NCI-H2081 treated with DMSO at 0.1 percent for 48 hours (cell line): ENCODE data around the gene FGL2.
"Not testable (repeated sequence)": the region's sequence is repeated elsewhere in the genome, so short reads cannot be mapped to it uniquely, and the experiment has no call there.

Experiments
- DNase-seq: peaks from one replicate; lab custom pipeline; 2025; lab: John Stamatoyannopoulos, UW

FGL2 gene

DNA sequence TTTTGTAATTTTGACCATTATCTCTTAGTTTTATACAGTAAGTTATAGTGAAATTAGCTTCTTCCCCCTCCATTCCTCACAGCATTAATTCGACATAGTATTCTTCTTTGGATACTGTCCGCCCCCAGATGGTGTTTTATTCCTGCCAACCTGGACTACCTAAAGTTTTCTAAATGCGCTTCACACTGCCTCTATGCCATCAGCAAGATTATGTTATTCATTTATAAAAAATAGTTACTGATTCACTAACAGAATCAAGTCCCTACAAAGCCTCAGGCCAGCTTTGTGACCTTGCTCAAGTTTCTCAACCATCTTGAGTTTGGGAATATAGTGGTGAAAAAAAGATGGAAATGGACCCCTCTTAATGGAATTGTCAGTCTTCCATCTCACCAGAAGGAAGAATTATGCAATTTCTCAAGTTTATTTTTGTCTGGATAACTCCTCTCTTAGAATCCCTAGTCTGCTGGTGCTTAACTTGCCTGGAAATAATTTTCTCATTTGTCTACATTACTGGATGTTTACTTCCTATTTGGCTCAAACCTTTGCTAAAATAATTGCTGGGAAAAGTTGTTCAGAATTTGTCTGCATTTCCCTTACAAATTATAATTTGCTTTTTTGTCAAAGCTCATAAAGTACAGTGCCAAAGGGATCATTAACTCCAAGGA, 16.7 kb upstream of the FGL2 start:
- no peak for DNase-seq

DNA sequence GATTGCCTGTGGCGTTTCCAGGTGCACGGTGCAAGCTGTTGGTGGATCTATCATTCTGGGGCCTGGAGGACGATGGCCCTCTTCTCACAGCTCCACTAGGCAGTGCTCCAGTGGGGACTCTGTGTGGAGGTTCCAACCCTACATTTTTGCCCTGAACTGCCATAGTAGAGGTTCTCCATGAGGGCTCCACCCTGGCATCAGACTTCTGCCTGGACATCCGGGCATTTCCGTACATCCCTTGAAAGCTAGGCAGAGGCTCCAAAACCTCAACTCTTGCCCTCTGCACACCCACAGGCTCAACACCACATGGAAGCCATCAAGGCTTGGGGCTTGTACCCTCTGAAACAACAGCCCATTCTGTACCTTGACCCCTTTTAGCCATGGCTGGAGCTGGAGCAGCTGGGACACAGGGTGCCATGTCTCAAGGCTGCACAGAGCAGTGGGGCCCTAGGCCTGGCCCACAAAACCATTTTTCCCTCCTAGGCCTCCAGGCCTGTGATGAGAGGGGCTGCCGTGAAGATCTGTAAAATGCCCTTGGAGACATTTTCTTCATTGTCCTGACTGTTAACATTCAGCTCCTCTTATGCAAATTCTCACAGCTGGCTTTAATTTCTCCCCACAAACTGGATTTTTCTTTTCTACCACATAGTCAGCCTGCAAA, 10.0 kb upstream of the FGL2 start:
- no peak for DNase-seq

DNA sequence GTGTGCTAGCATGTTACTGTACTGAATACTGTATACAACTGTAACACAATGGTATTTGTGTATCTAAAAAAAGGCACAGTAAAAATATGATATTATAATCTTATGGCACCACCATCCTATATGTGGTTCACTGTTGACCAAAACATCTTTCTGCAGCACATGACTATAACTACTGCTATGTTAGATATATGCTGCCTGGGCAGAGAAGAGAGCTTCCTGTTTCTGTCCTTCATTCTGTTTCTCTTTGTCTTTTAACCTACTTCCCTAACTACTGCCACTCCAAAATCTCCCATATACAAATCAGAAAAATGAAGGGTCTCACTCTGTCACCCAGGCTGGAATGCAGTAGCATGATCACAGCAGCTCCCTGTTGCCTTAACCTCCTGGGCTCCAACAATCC, 8.8 kb upstream of the FGL2 start:
- no peak for DNase-seq

DNA sequence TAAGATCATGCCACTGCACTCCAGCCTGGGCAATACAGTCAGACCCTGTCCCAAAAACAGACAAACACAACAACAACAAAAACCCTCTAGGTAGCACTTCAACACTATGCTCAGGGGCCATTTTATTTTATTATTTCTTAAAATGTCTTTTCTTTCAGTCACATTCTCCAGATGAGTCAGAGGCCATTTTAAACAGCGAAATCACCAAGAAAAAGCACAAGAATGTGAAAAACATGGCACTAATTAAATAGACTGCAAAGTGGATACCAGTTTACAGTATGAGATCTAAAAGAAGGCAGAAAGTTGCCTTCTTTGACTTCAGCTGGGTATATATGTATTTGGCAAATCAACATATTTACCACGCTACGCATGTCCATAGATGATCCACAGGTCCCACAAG, 6.1 kb upstream of the FGL2 start:
- DNase-seq = no peak

DNA sequence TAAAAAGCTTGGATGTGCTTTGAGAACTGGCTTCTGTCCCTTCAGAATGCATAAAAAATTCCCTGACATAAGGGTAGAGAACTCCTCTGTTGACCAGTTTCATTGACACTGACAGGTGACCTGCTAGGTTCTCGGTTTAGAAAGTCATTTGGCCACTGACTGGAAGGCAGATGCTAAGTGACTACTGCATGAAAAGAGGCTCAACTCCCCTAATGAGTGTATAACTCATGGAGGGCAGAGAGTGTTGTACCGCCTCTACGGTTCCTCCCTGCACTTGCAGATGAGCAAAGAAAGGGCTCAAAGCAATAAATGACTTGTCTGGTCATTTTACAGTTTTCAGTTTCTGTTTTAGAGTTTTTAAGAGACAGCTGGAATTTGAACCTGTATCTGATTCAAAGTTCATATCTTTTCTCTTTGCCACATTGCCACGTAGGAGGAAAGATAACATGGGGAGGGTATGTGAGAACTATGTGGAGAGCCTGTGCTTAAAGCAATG, 2.9 kb upstream of the FGL2 start:
- DNase-seq = no peak

DNA sequence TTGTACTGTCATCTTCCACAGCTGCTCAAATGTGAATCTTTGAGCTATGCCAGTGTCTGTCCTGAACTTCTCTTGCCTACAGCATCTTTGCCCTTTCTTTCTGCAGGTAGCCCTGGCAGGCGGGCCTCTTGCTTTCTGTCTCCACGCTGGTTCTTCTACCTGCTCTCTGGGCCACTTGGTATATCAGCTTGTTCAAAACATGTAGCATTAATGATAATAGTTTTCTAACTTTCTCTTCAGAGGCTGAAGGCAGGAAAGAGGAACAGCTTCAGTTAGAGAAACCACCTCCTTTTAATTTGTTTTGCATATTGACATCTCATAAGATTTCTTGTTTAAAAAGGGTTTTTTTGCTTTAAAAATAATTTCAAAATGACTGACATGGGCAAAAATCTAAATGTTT, 923 bp upstream of the FGL2 start:
- no peak for DNase-seq

DNA sequence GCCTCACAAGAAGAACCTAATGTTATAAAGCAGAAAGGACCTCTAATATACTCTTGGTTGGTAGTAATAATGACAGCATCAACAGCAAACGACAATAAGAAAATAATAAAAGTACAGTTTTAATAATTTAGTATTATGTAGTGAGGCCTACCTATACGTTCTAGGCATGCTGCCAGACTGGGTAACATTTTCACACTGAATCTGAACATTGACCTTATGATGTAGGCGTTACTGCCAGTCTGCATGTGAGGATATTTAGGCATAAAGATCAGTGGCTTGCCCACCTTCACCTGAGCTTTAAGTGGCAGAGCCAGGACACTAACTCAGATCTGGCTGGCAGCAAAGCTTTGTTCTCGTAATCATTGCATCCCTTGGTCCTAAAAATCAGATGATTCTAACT, 2.5 kb downstream of the FGL2 start:
- no peak for DNase-seq

DNA sequence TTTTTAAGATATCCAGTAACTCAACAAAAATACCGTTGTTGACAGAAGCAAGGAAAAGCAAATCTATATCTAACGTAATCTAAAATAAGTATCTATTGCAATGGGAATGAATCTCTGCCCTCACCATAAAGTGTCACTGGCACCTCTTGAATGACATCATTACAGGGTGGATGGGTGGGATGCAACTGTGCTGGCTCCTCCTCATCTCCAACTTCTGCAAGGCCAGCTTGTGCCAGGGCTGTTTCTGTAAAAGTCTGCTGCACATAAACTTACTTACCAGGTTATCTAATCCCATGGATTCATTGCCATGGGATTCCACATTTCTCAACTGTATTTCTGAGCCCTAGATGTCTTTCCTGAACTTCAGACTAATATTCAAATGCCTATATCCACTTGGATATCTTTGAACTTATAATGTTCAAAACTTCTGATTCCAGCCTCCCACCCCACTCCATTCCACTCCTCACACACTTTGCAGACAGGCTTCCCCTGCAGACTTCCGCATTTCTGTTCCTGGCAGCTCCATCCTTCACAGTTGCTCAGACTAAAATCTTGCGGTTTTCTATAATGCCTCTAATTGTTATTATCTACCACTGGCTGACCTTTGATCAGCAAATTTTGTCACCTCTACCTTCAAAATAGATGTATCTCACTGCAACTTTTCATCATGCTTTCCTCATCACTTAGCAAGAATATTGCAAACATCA, 10.7 kb downstream of the FGL2 start:
- no peak for DNase-seq

DNA sequence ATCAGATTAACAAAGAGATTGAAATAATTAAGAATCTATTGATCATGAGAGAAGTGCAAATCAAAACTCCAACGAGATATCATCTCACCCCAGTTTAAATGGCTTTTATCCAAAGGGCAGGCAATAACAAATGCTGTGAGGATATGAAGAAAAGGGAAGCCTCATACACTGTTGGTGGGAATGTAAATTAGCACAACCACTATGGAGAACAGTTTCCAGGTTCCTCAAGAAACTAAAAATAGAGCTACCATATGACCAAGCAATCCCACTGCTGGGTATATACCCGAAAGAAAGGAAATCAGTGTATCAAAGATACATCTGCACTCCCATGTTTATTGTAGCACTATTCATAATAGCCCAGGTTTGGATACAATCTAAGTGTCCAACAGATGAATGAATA, 13.8 kb downstream of the FGL2 start:
- DNase-seq = no peak

DNA sequence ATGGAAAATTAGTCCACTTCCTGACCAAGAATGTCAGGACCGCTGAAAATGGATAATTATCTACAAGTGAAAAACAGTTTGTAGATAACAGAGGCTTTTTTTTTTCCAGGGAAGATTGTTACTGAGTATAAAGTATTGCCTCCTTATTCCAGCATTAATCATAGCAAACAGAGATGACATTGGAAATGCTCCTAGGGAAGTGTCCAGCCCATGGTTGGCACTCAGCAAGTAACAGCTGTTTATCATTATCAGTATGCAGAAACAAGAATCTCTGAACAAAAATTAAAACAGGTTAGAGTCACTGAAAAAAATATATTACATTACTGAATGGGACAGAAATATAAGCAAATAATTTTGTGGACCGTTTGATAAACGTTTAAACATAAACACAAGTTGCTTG, 14.6 kb downstream of the FGL2 start:
- no peak for DNase-seq

DNA sequence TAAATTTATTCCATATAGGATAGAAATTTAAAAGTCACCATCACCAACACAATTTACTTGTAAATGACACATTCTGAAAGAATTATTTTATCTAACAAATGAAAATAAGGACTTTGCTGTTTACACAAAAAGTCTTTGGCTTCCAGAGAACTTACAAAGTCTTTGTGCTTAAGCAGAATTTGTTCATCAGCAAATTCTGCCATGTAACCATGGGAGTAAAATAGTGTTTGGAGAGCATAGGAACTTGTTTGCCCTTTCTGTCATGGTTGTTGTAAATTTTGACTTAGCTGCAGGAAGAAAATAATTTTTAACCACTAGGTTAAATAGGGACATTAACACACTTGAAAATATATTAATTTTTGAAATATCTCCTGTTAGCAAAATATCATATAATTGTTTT, 15.2 kb downstream of the FGL2 start:
- DNase-seq = no peak

DNA sequence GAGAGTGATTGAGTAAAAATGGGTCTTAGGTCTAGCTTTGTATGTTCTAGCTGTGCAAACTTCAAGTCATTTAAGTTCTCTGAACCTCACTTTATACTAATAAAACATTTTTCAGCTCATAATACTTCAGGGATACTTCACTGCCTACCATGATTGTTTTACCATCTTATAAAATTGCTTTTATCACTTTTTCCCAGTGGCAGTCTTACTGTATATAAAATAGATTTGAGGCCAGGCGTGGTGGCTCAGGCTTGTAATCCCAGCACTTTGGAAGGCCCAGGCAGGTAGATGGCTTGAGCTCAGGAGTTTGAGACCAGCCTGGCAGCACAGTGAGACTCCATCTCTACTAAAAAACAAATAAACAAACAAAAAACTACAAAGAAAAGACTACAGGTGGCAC, 17.4 kb downstream of the FGL2 start:
- no peak for DNase-seq

DNA sequence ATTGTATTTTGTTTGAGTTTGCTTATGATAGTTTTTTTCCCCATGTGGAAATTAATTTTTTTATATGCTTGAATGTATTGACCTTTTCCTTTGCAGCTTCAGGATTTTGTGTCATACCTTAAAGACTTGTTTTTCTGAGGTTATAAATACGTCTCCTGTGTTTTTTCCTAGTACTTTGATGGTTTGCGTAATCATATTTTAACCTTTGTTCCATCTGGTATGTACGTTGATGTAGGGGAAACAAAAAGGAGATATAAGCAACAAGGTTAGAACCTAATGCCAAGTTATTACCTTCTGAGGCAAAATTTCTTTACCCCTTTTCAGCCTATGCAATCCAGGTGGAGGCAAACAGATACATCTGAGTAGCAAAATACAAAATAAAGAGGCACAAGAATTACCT, 17.9 kb downstream of the FGL2 start:
- no peak for DNase-seq

DNA sequence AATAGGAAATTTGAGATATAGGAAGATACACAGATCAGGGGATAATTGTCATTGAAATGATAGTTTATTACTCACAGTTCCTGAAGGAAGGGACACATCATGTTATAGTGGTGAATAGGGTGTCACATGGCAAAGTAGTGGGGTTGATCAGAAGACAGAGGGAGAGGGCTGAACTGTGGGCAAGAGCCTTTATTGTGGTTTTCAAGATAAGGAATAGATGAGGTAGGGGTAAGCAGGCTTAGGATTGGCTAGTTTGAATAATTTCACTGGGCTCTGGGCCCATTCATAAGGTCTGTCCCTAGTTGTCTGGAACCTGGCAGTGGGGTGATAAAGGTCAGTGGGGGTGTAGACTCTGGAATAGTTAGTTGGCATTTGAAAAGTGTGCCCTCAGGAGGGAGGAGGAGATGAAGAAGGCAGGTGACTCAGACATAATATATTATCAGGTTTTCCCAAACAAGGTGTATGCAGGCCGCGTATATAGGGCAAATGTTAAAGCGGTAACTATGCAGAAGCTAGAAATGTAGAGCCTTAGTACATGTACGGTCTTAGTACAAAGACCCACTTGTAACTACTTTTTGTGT, 18.5 kb downstream of the FGL2 start:
- DNase-seq = no peak

DNA sequence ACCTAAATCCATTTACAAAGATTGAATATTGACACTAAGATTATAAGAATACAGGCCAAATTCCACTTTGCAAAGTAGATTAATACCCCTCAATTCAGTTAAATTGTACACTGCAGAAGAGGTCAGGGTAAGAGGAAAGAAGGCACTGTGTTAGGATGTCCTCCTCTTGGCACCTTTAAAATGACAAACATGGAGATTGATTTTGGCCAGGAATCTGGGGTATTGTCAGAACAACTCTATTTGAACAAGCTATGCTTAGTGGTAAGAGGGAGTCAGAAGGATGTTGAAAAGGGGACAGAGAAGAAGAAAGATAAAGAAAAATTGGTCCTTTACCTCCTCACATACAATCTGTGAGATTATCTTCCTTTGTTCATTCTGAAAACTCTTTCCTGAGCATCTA, 21.6 kb downstream of the FGL2 start:
- not testable (repeated sequence) for DNase-seq

DNA sequence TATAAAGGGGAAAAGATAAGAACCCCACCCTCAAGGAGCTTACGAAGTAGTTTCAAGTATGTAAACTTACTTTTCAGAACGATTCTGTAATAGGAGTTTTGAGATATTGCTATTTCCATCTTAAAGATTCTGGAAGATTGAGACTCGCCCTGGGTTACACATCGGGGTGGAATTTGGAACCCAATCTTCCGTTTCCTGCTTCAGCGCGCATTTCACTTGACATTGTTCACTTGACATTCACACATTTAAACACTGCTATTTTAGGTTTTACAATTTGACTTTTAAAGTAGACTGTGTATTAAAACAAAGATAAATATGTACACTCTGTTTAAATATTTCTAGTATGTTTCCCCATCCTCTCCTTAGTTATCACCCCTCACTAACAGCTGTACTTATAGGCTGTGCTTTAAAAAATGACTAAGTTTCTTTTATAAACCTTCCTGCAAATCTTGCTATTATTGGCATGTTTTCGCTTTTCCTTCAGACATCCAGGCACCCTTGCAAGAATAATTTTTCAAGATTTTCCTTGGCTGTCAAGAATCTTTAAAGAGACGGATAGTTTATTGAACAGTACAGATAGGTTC, 22.2 kb downstream of the FGL2 start:
- not testable (repeated sequence) for DNase-seq

DNA sequence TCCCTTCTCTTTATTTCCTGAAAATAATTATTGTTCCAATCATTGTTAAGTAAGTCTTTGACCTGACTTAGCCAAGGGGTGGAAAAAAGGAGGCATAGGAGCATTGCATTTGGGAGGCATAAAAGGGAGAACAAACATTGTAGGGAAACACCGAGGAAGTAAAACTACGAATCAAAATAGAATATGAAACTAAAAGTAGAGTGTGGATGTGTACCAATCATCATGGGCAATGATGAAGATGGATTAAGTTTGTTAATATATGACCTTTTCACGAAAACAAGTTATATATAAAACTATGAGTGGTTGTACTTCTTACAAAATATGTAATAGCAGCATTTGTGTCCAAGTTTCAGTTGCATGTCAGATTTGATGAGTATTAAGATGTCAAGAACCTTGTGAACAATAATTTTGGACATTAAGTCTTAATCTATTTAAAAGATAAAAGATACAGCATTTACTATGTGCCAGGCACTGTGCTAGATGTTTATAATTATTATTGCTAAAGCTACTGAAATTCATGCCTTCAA, 24.3 kb downstream of the FGL2 start:
- not testable (repeated sequence) for DNase-seq

DNA sequence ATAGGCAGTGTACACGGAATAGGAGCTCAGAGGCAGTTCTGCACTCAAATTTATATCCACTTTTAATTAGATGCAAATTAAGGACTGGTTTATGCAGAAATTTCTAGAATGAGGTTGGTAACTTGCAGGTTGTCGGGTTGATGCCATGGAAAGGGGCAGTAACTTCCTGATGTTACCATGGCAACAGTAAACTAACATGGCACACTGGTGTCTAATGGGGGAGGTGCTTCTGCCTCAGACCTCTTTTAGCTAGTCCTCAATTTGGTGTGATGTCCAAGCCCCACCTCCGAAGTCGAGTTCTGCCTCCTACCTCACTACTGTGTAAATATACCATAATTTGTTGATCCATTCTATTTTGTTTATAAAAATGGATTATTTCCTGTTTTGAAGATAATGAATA, 25.2 kb downstream of the FGL2 start:
- DNase-seq = not testable (repeated sequence)

DNA sequence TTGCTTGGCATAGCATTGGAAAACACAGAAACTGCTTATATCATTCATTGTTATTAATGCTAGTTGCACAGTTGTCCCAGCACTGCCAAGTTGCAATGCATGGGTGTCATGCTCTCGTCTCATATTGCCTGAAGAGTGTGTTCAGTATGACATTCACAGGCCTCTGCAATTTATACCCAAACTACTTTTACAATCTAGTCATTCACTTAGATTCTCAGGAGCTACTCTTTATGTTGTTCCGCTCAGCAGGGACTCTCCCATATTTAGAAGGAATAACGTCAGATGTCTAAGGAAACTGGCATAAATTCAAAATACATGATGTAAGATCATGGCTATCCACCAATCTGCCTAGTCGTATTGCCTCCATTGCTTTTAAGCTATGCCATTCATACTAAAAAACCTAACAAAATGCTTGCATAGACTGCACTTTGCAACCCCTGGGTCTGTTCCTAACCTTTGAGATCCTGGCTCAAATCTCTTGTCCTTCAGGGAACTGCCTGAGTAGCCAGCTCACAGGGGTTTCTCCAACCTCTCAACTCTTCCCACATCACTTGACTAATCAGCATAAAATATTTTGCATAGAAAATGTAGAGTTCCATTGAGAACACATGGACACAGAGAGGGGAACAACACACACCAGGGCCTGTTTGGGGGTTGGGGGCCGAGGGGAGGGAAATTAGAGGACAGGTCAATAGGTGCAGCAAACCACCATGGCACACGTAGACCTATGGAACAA, 27.0 kb downstream of the FGL2 start:
- DNase-seq = not testable (repeated sequence)

DNA sequence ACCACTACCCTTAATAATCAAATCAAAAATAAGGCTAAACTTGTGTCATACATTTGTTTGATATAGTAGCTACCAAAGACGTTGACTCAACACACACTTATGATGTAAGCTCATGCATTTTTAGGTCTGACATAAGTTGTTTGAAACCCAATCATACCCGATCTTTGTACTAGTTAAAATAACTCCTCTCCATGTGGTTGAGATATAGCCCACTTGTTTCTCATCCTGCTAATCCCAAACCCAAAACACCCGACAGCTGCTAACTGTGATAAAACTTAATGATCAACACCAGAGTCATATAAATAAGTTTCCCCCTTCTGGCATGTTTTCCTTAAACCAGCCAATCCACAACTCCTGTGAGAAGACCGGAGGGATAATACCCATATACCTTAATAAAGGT, 28.5 kb downstream of the FGL2 start:
- not testable (repeated sequence) for DNase-seq

DNA sequence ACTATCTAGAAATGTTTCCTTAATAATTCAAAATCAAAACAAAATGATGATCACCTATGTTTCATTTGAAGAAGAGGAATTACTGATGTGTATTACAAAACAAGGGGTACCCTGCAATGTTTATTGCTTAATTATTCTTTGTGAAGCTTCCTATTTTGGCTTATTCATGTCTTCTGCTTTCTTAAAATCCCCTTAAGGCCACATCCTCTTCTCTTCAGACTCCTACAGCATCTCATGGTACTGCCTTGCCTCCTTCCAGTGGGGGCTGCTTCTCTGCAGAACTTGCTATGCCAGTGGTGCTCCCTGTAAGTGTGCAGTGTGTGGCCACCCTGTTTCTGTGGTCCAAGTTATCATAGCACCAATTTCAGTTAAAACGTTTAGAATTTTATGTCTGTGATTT, 42.2 kb downstream of the FGL2 start:
- no peak for DNase-seq

DNA sequence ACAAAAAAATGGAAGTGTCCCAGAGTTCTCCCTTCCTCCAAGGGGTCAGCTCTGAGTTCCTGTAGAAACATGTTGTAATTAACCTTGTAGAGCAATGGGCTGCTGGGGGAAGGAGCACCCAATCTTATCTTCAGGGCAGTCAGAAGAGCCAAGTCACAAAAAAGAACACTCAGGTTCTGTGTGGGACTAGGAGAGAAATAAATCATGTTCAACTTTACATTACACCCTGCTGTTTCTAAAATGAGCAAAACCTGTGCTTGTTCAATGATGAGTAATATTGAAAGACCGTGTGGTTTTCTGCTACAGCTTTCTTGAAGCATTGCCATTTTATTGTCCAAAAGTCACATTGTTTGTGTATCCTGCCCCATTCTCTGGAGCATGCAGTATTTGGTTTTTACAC, 42.6 kb downstream of the FGL2 start:
- DNase-seq = not testable (repeated sequence)
